Measurements from ENCODE around the gene MFAP2. TPM values are rescaled to one million over a fixed set of nuclear protein-coding genes. Genes with fewer than 3 reads are reported as not detected.
"Not testable (repeated sequence)": the region's sequence is repeated elsewhere in the genome, so short reads cannot be mapped to it uniquely, and the experiment has no call there.

Gene MFAP2
- total RNA-seq, 1 donor from 2014 or later, result 25.9 TPM

GRCh38 chr1:16931206-16931934, 49.0 kb downstream of the MFAP2 start:
- not testable (repeated sequence) for DNase-seq (ENCODE audit: low spot score)

- not testable (repeated sequence) for DNase-seq (ENCODE audit: low spot score)
Measured at GRCh38 chr1:16929146-16930041, 51.0 kb downstream of the MFAP2 start.

- DNase-seq (ENCODE audit: low spot score), result no peak
Measured at GRCh38 chr1:16927711-16928485, 52.5 kb downstream of the MFAP2 start.

GRCh38 chr1:16927256-16927655, 53.2 kb downstream of the MFAP2 start:
- no peak for DNase-seq (ENCODE audit: low spot score)

- DNase-seq (ENCODE audit: low spot score), result no peak
Measured at GRCh38 chr1:16926491-16927073, 53.8 kb downstream of the MFAP2 start.

- DNase-seq (ENCODE audit: low spot score), result no peak
Measured at GRCh38 chr1:16925635-16926490, 54.6 kb downstream of the MFAP2 start.

- DNase-seq (ENCODE audit: low spot score), result no peak
Measured at GRCh38 chr1:16924919-16925477, 55.4 kb downstream of the MFAP2 start.

Other genes starting within 250 kb of the MFAP2 start
- 6,165 TPM for gene RNU1-4, start 240.1 kb downstream of the MFAP2 start, total RNA-seq
- 6,165 TPM for gene RNU1-2, start 84.6 kb downstream of the MFAP2 start, total RNA-seq
- 14.4 TPM for gene CROCC, start 58.7 kb downstream of the MFAP2 start, total RNA-seq
- 37.7 TPM for gene ATP13A2, start 31.3 kb upstream of the MFAP2 start, total RNA-seq
- 113 TPM for gene SDHB, start 73.4 kb upstream of the MFAP2 start, total RNA-seq
- gene PADI2, start 138.8 kb upstream of the MFAP2 start, total RNA-seq, result 4.0 TPM
- gene PADI1, start 224.5 kb upstream of the MFAP2 start, total RNA-seq, result not detected

Measured in mesenteric fat pad (tissue), 1 donor.